H54 (cell line): ENCODE data around the gene RYR3.

Source experiments
- DNase-seq: peaks from one replicate; pipeline ENCODE4 v3.0.0; 2011; ENCODE audit warnings: low spot score, mixed read lengths; ENCODE audit not compliant: insufficient read length
- FAIRE-seq: peaks from 3 replicates; lab custom pipeline; 2011; peaks lifted over from hg19 to GRCh38; lab: Jason Lieb, UNC
- POLR2A ChIP-seq: IDR thresholded peaks from 2 replicates; pipeline ENCODE4 v1.6.1; 2011; ENCODE audit warnings: low read depth, mild to moderate bottlenecking, low read length

Gene RYR3

GRCh38 chr15:33382491-33382890, 71.7 kb downstream of the RYR3 start:
- no peak for DNase-seq
- TF ChIP-seq POLR2A = no peak
- no peak for FAIRE-seq

DNA sequence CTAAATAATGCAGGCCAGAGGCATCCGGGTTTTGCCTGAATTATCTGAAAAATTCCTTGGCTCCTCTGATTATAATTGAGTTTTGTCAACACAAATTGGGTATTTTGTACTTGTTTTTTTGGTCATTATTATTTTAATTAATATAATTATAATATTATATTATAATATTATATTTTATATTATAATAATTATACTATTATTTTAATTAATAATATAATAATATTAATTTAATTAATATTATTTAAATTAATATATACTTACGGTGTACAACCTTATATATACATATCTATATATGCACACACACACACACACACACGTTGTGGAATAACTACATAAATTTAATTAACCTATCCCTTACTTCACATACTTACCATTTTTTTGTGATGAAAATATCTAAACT, 73.5 kb downstream of the RYR3 start:
- no peak for FAIRE-seq
- no peak for TF ChIP-seq POLR2A
- no peak for DNase-seq

DNA sequence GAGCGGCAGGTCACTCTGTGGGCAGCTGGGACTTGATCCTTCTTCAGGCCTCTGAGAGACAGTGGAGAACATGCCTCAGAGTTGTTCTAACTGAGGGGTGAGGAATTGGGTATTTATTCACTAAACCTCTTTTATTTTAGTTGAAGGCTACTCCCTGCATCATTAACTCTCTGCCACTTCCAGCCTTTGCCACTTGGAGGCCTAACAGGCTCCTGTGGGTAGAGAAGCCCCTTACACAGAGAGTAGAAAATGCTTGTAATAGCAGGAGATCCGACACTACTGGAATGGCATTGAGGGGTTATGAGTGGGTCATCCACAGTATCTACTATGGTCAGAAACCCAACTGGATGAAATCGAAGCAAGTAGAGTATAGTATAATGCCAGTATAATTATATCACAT, 81.7 kb downstream of the RYR3 start:
- no peak for FAIRE-seq

GRCh38 chr15:33393546-33393945, 82.8 kb downstream of the RYR3 start:
- DNase-seq (no peak), FAIRE-seq (no peak)
- TF ChIP-seq POLR2A = no peak

More for the DNA sequence above, 81.7 kb downstream of the RYR3 start:
- no peak for TF ChIP-seq POLR2A
- no peak for DNase-seq

DNA sequence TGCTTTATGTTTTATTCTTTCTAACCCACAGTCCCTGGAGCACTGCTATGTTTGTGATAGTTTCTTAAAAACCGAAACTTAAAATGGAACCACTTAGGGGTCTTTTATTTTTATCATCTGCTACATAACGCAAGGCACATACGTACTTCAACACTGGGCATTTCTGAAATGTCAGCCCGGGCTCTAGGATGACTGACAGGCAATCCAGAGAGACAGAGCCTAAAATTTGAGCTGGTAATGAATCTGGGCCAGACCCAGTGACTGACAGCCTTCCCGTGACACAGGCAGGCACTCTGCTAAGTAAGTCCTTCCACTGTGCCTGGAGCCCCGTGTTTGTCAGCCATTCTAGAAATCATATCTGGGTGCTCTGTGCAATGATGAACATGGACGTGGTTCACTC, 84.6 kb downstream of the RYR3 start:
- FAIRE-seq = no peak
- DNase-seq = no peak

GRCh38 chr15:33395846-33396245, 85.1 kb downstream of the RYR3 start:
- TF ChIP-seq POLR2A = no peak
- FAIRE-seq (no peak), DNase-seq (no peak)

More for the DNA sequence above, 84.6 kb downstream of the RYR3 start:
- no peak for TF ChIP-seq POLR2A

DNA sequence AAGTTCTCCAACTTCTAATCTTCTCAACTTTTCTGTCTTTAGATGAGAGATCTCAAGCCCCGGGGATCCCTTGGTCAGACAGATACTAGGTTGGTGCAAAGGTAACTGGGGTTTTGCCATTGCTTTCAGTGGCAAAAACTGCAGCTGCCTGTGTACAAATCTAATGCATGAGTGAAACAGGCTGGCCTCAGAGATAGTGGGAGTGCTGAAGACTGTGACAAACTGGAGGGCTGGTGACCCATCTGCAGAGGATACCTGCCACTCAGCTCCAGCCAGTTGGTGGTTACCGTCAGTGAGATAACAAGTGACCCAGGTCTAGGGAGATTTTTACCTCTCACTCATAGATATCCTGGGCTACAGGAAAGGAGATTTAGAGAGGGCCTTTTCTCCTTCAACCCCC, 85.7 kb downstream of the RYR3 start:
- no peak for FAIRE-seq

GRCh38 chr15:33398555-33398954, 87.8 kb downstream of the RYR3 start:
- DNase-seq (no peak), FAIRE-seq (no peak)
- TF ChIP-seq POLR2A = no peak

More for the DNA sequence above, 85.7 kb downstream of the RYR3 start:
- DNase-seq = no peak
- TF ChIP-seq POLR2A = no peak

DNA sequence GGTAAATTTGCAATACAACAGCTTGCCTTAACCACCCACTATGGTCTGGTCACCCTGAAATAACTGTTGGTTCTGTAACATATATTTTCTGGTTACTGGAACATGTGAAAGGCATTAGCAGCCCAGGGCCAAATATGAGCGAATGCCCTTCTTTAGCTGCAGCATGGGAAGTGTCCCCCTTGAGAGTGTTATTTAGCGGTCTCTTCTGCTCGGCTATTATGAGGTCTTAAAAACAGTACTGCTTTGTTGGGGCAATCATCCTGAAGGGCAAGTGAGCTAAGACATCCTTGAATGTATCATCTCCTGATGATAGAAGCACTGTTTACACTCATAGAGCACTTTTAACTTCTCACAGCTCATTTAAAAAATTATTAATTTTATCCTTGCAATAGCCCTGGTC, 90.2 kb downstream of the RYR3 start:
- DNase-seq = no peak
- no peak for FAIRE-seq
- no peak for TF ChIP-seq POLR2A

- DNase-seq (no peak), FAIRE-seq (no peak)
- TF ChIP-seq POLR2A = no peak
These were observed 91.8 kb downstream of the RYR3 start for GRCh38 chr15:33402600-33402999.

GRCh38 chr15:33405096-33405495, 94.3 kb downstream of the RYR3 start:
- no peak for TF ChIP-seq POLR2A
- DNase-seq (no peak), FAIRE-seq (no peak)

DNA sequence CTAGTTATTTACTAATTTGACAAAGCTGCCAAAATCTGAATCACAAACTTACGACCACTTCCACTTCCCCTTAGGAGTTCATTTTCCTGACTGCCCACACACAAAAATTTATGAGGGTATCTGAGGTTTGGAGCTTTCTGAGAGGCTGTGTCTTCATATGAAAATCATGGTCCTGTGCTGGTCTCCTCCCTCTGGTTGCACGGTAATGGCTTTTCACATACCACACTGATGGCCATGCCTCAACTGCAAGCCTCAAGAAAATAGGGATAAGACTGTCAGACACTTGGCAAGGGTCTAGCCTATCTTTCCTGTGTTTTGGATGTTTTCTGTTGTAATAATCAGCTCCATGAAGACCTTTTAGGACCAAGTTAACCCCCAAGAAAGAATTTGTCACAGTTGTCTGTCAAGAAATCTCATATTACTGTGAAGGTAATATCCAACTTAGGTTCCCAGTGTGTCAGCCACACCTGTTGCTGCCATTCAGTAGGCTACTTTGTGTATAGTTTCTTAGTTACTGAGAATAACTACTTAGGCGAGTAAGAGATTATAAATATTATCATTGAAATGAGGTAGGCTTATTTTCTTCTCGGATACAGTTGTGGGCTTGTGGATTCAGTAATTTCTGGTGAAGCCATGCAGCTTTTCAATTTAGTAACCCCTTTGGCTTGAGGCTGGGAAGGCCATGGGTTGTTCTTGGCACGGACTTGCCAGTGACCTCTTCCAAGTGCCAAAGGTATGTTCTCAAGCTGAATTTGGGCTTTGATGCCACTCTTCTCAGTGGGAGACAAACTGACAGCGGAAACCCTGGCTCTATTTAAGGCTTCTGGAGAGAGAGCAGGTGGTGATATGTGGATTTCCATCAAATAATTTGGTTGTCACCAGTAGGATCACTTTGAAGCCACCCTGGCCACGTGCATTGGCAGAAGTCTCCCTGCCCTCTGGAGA, 101.1 kb downstream of the RYR3 start:
- DNase-seq (no peak), FAIRE-seq (no peak)
- TF ChIP-seq POLR2A = no peak

GRCh38 chr15:33419701-33420100, 108.9 kb downstream of the RYR3 start:
- FAIRE-seq (no peak), DNase-seq (no peak)
- no peak for TF ChIP-seq POLR2A

- DNase-seq (no peak), FAIRE-seq (no peak)
- TF ChIP-seq POLR2A = no peak
These were observed 113.3 kb downstream of the RYR3 start for GRCh38 chr15:33424025-33424424.

DNA sequence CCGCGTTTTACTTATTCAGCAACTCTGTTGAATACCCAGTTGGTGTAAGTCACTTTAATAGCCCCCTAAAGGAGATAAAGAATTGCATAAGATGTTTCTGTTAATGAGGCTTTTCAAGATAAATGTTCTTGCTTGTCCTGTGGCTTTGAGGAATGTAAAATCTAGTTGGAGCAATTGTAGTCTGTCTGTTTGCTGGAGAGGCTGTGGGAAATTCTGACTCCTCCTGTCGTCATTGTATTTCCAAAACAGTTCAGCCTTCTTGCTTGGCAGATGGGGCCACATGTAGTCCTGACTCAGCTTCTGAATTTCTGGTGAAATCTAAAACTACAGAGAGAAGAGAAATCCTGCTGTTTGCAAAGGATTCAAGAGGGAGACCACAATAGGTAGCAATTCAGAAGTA, 114.4 kb downstream of the RYR3 start:
- TF ChIP-seq POLR2A = no peak
- DNase-seq = no peak
- no peak for FAIRE-seq

GRCh38 chr15:33430577-33430976, 119.8 kb downstream of the RYR3 start:
- TF ChIP-seq POLR2A = no peak
- FAIRE-seq (no peak), DNase-seq (no peak)
